ENCODE results near the gene PPM1H.

DNA sequence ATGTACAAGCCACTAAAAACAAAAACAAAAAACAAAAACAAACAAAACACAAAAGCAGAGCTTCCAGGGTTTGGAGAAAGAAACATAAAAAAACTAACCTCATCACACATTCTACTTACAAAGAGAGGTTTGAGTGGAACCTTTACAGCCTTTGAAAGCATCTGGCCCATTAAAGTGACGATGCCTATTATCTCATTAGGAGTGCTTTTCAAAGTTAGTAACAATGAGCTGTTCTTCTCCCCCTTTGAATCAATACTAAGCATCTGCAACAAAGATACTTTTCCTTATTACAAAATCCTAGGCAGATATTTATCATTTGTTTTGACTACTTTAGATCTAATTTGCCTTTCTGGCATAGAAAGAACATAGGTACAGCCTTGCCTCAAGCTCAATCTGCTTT lies 217.3 kb downstream of the PPM1H start:
- TF ChIP-seq MXI1 (IDR thresholded peaks at IDR 0.05; ENCODE audit: low read depth, low read length) = no peak
- TF ChIP-seq TAF1 (IDR thresholded peaks at IDR 0.05; ENCODE audit: borderline replicate concordance, low read depth, low read length) = no peak
- TF ChIP-seq RAD21 (IDR thresholded peaks at IDR 0.05; ENCODE audit: low read length) = no peak
- TF ChIP-seq, protein P1, sequence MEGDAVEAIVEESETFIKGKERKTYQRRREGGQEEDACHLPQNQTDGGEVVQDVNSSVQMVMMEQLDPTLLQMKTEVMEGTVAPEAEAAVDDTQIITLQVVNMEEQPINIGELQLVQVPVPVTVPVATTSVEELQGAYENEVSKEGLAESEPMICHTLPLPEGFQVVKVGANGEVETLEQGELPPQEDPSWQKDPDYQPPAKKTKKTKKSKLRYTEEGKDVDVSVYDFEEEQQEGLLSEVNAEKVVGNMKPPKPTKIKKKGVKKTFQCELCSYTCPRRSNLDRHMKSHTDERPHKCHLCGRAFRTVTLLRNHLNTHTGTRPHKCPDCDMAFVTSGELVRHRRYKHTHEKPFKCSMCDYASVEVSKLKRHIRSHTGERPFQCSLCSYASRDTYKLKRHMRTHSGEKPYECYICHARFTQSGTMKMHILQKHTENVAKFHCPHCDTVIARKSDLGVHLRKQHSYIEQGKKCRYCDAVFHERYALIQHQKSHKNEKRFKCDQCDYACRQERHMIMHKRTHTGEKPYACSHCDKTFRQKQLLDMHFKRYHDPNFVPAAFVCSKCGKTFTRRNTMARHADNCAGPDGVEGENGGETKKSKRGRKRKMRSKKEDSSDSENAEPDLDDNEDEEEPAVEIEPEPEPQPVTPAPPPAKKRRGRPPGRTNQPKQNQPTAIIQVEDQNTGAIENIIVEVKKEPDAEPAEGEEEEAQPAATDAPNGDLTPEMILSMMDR (IDR thresholded peaks at IDR 0.05) = no peak
- TF ChIP-seq YY1 (IDR thresholded peaks at IDR 0.05; ENCODE audit: low read depth) = no peak
- TF ChIP-seq, protein P2, sequence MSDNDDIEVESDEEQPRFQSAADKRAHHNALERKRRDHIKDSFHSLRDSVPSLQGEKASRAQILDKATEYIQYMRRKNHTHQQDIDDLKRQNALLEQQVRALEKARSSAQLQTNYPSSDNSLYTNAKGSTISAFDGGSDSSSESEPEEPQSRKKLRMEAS (IDR thresholded peaks at IDR 0.05; ENCODE audit: low read depth) = no peak
- no peak for TF ChIP-seq RFX5 (IDR thresholded peaks at IDR 0.05; ENCODE audit: low read length)
- TF ChIP-seq, protein P3, sequence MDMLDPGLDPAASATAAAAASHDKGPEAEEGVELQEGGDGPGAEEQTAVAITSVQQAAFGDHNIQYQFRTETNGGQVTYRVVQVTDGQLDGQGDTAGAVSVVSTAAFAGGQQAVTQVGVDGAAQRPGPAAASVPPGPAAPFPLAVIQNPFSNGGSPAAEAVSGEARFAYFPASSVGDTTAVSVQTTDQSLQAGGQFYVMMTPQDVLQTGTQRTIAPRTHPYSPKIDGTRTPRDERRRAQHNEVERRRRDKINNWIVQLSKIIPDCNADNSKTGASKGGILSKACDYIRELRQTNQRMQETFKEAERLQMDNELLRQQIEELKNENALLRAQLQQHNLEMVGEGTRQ (IDR thresholded peaks at IDR 0.05; ENCODE audit: borderline replicate concordance, low read depth, low read length) = no peak
- no peak for TF ChIP-seq TCF12 (IDR thresholded peaks at IDR 0.05)
- TF ChIP-seq SIN3A (IDR thresholded peaks at IDR 0.05; ENCODE audit: borderline replicate concordance, low read depth, low read length) = no peak
- no peak for TF ChIP-seq GATA2 (CRISPR knock-in tag; IDR thresholded peaks at IDR 0.05)
- TF ChIP-seq FOXM1 (IDR thresholded peaks at IDR 0.05; ENCODE audit: low read depth) = no peak
- TF ChIP-seq EP300 (IDR thresholded peaks at IDR 0.05; ENCODE audit: borderline replicate concordance in 1 of 2, low read depth in 1 of 2, low read length in 1 of 2) = no peak
